Measurements from ENCODE around the gene GLMP.
"Not testable (repeated sequence)": the region's sequence is repeated elsewhere in the genome, so short reads cannot be mapped to it uniquely, and the experiment has no call there.

Gene GLMP

GRCh38 chr1:156295391-156295947 lies at the start of gene GLMP:
GLMP (minus strand) TSS chr1:156295679; CDS start chr1:156295645, 34 bp downstream.
- peak; percentile 60 for DNase-seq

GRCh38 chr1:156344409-156344808 lies 48.9 kb upstream of the GLMP start:
- DNase-seq = no peak

- no peak for DNase-seq
These were observed 46.9 kb upstream of the GLMP start for GRCh38 chr1:156342166-156342955.

GRCh38 chr1:156338180-156338976 lies 42.9 kb upstream of the GLMP start, which contains the start of the genes CCT3 and TSACC:
CCT3 (minus strand) TSS chr1:156338292; CDS start chr1:156338184, 108 bp downstream.
TSACC (plus strand) TSS chr1:156338526; CDS start chr1:156339758, 1,232 bp downstream.
- DNase-seq = peak; percentile 100

- DNase-seq = no peak
These were observed 42.4 kb upstream of the GLMP start for GRCh38 chr1:156337888-156338179.

GRCh38 chr1:156337052-156337887 lies 41.8 kb upstream of the GLMP start:
- no peak for DNase-seq

- peak; percentile 46 for DNase-seq
These were observed 40.8 kb upstream of the GLMP start for GRCh38 chr1:156336242-156336641.

- DNase-seq = not testable (repeated sequence)
These were observed 27.7 kb upstream of the GLMP start for GRCh38 chr1:156323179-156323578.

GRCh38 chr1:156320560-156320959 lies 25.1 kb upstream of the GLMP start:
- no peak for DNase-seq

GRCh38 chr1:156319664-156320063 lies 24.2 kb upstream of the GLMP start:
- peak; percentile 62 for DNase-seq

GRCh38 chr1:156316909-156317308 lies 21.4 kb upstream of the GLMP start:
- DNase-seq = no peak

- no peak for DNase-seq
These were observed 15.5 kb upstream of the GLMP start for GRCh38 chr1:156310962-156311361.

GRCh38 chr1:156308078-156308477 lies 12.6 kb upstream of the GLMP start:
- no peak for DNase-seq

GRCh38 chr1:156305215-156305614 lies 9.7 kb upstream of the GLMP start:
- DNase-seq = no peak

GRCh38 chr1:156303241-156303640 lies 7.8 kb upstream of the GLMP start:
- DNase-seq = no peak

GRCh38 chr1:156298852-156299357 lies 3.4 kb upstream of the GLMP start, which contains the start of gene VHLL:
VHLL (minus strand) TSS chr1:156299307; CDS start chr1:156299189, 118 bp downstream.
- no peak for DNase-seq

- no peak for DNase-seq
These were observed 1.6 kb downstream of the GLMP start for GRCh38 chr1:156293895-156294294.

GRCh38 chr1:156293098-156293434 lies 2.4 kb downstream of the GLMP start:
- DNase-seq = no peak

GRCh38 chr1:156291226-156292061 lies 4.0 kb downstream of the GLMP start:
- DNase-seq = no peak

GRCh38 chr1:156289857-156290256 lies 5.6 kb downstream of the GLMP start:
- DNase-seq = no peak

GRCh38 chr1:156286061-156286460 lies 9.4 kb downstream of the GLMP start:
- DNase-seq = no peak

GRCh38 chr1:156285437-156285836 lies 10.0 kb downstream of the GLMP start:
- DNase-seq = no peak
